Hepatocyte (in vitro differentiated cells): ENCODE results near the gene CDC42BPB.

Experiments used
- EZH2 ChIP-seq: fragments of 200-600 bp; sonication (generic); IDR thresholded peaks from 2 replicates; pipeline ENCODE4 v1.6.1; 2016; ENCODE audit warnings: antibody characterized with exemption, mild to moderate bottlenecking, borderline replicate concordance
- EZH2phosphoT487 ChIP-seq: fragments of 200-600 bp; sonication (generic); IDR thresholded peaks from one replicate; pipeline ENCODE4 v1.6.1; 2018; ENCODE audit warnings: antibody characterized with exemption, mild to moderate bottlenecking, low read depth, moderate library complexity; ENCODE audit not compliant: unreplicated experiment, severe bottlenecking
- TF ChIP-seq, protein P1 (sequence below): fragments of 200-600 bp; sonication (generic); IDR thresholded peaks from 2 replicates; pipeline ENCODE4 v1.5.1; 2016; ENCODE audit warnings: antibody characterized with exemption, mild to moderate bottlenecking; ENCODE audit not compliant: poor library complexity

GRCh38 chr14:102906616-102907302 lies 150.6 kb downstream of the CDC42BPB start:
- TF ChIP-seq, protein P1, sequence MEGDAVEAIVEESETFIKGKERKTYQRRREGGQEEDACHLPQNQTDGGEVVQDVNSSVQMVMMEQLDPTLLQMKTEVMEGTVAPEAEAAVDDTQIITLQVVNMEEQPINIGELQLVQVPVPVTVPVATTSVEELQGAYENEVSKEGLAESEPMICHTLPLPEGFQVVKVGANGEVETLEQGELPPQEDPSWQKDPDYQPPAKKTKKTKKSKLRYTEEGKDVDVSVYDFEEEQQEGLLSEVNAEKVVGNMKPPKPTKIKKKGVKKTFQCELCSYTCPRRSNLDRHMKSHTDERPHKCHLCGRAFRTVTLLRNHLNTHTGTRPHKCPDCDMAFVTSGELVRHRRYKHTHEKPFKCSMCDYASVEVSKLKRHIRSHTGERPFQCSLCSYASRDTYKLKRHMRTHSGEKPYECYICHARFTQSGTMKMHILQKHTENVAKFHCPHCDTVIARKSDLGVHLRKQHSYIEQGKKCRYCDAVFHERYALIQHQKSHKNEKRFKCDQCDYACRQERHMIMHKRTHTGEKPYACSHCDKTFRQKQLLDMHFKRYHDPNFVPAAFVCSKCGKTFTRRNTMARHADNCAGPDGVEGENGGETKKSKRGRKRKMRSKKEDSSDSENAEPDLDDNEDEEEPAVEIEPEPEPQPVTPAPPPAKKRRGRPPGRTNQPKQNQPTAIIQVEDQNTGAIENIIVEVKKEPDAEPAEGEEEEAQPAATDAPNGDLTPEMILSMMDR: no peak
- no peak for TF ChIP-seq EZH2phosphoT487
- no peak for TF ChIP-seq EZH2
